Gastrocnemius medialis (tissue), 4 donors: ENCODE results near the gene AOC1. TPM values are rescaled to one million over a fixed set of nuclear protein-coding genes. Genes with fewer than 3 reads are reported as not detected.

ENCODE experiments used
- ATAC-seq, 2 donors: fragments of 150-250 bp; one replicate each; pipeline ENCODE4 v1.9.1; 2016
- DNase-seq, 2 donors: peaks; one replicate each; pipeline ENCODE4 v3.0.0-alpha.2; 2019
- H3K27ac ChIP-seq, 4 donors: fragments of 200-600 bp; sonication (generic); 1 replicate in 1 of 4; 2 replicates in 3 of 4; pipeline ENCODE4 v1.5.1; 2016 to 2018; ENCODE audit warnings: mild to moderate bottlenecking in 2 of 4, moderate library complexity in 1 of 4
- H3K27me3 ChIP-seq, 3 donors: fragments of 200-600 bp; sonication (generic) in 2 of 3; 1 replicate in 1 of 3; 2 replicates in 2 of 3; pipeline versions ENCODE4 v1.5.1 to v1.6.0; 2016 to 2019; ENCODE audit warnings: mild to moderate bottlenecking in 1 of 3, moderate library complexity in 1 of 3
- H3K36me3 ChIP-seq, 2 donors: fragments of 200-600 bp; sonication (generic) in 1 of 2; one replicate each; pipeline ENCODE4 v1.5.1; 2017 to 2018
- H3K4me1 ChIP-seq, 2 donors: fragments of 200-600 bp; sonication (generic) in 1 of 2; one replicate each; pipeline ENCODE4 v1.5.1; 2016 to 2017; ENCODE audit warnings: mild to moderate bottlenecking in 2 of 2
- H3K4me3 ChIP-seq, 4 donors: fragments of 200-600 bp; sonication (generic) in 3 of 4; 1 replicate in 1 of 4; 2 replicates in 3 of 4; pipeline ENCODE4 v1.5.1; 2016 to 2019; ENCODE audit warnings: mild to moderate bottlenecking in 2 of 4
- H3K9me3 ChIP-seq, 3 donors: fragments of 200-600 bp; sonication (generic) in 2 of 3; 1 replicate in 1 of 3; 2 replicates in 2 of 3; pipeline ENCODE4 v1.5.1; 2016 to 2019
- POLR2A ChIP-seq, 2 donors: fragments of 450-650 bp; IDR thresholded peaks; one replicate each; pipeline ENCODE4 v1.6.1; 2017; ENCODE audit warnings: antibody characterized with exemption in 2 of 2, mild to moderate bottlenecking in 2 of 2, moderate library complexity in 2 of 2
- in situ Hi-C, 4 donors: fragments of 200-750 bp; cut with MboI; loops; one replicate each; pipeline versions ENCODE4 v1.15.0 to v1.8.0; 2017; ENCODE audit warnings: low sequenced_read_pairs in 4 of 4
- intact Hi-C: fragments of 100-400 bp; cut with DNase I; formaldehyde crosslinking; loops from one replicate; pipeline ENCODE4 v1.15.1; 2023; ENCODE audit warnings: low total_unique reads
- total RNA-seq, 4 donors: library from RNA; depleted of rRNA; stranded (reverse); fragments of >200 nt; gene quantifications; one replicate each; pipeline versions ENCODE4 v1.1.0 to v1.2.3, GENCODE V29; 2016
- TF ChIP-seq, protein P1 (sequence below), 5 experiments: fragments of 450-650 bp in 3 of 5; fragments of 200-600 bp in 2 of 5; sonication (generic) in 2 of 5; IDR thresholded peaks in 4 of 5; conservative IDR thresholded peaks in 1 of 5; 1 replicate in 4 of 5; 2 replicates in 1 of 5; pipeline ENCODE4 v1.5.1; 2016 to 2019; ENCODE audit warnings: antibody characterized with exemption in 5 of 5, mild to moderate bottlenecking in 3 of 5, moderate library complexity in 3 of 5

AOC1 gene
- total RNA-seq, 4 donors from 2014 or later, result 1.6 TPM; not detected in 3

DNA sequence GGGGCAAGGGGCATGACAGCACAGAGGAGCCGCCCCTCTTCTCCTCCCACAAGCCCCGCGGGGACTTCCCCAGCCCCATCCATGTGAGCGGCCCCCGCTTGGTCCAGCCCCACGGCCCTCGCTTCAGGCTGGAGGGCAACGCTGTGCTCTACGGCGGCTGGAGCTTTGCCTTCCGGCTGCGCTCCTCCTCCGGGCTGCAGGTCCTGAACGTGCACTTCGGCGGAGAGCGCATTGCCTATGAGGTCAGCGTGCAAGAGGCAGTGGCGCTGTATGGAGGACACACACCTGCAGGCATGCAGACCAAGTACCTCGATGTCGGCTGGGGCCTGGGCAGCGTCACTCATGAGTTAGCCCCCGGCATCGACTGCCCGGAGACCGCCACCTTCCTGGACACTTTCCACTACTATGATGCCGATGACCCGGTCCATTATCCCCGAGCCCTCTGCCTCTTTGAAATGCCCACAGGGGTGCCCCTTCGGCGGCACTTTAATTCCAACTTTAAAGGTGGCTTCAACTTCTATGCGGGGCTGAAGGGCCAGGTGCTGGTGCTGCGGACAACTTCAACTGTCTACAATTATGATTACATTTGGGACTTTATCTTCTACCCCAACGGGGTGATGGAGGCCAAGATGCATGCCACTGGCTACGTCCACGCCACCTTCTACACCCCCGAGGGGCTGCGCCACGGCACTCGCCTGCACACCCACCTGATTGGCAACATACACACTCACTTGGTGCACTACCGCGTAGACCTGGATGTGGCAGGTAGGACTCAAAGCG, 5.1 kb downstream of the AOC1 start:
- in situ Hi-C loops (no loop called here), intact Hi-C loops (no loop called here)
- DNase-seq, result no peak

DNA sequence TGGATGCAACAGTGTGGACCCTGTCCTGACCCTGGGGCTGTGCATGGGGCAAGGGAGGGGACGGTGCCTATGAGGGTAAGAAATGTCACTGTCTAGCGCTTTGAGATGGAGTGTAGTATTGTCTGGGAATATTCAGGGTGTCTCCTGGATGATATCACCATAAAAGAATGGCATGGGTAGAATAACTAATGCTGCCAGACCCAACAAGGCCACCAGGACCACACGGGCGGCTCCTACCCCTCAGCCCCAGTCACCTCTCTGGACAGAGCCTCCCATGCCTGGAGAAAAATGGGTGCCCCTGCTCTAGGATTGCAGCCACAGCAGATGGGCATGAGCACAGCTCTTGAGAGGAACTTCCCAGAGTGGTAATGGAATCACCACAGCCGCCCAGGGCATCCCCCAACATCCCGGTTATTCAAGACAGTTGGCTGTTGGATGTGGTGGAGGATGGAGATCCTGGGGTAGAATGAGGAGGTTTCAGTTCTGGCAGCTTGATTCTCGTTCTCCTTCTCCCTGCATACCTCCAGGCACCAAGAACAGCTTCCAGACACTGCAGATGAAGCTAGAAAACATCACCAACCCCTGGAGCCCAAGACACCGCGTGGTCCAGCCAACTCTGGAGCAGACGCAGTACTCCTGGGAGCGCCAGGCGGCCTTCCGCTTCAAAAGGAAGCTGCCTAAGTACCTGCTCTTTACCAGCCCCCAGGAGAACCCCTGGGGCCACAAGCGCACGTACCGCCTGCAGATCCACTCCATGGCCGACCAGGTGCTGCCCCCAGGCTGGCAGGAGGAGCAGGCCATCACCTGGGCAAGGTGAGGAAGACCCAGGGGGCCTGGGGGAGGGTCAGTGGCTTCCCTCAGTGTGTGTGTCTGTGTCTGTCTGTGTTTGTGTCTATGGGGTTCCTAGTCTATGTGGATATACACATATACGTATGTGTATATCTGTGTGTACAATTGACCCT, 6.2 kb downstream of the AOC1 start:
- no peaks in the 10 kb centered on the region for H3K4me1 ChIP-seq
- DNase-seq, result no peak

More for the DNA sequence above, 5.1 kb downstream of the AOC1 start:
- Histone ChIP-seq H3K36me3 (no peaks in the 10 kb centered on the region), H3K9me3 (no peaks in the 10 kb centered on the region), H3K4me1 (no peaks in the 10 kb centered on the region), H3K27me3 (peaks cover 0 to 6% (median 0%) of the 10 kb centered on the region in 3 donors), H3K27ac (no peak overlapping the region), H3K4me3 (no peak overlapping the region)
- ATAC-seq, result no peak
- no peak for TF ChIP-seq POLR2A (IDR thresholded peaks at IDR 0.05)
- TF ChIP-seq, protein P1, sequence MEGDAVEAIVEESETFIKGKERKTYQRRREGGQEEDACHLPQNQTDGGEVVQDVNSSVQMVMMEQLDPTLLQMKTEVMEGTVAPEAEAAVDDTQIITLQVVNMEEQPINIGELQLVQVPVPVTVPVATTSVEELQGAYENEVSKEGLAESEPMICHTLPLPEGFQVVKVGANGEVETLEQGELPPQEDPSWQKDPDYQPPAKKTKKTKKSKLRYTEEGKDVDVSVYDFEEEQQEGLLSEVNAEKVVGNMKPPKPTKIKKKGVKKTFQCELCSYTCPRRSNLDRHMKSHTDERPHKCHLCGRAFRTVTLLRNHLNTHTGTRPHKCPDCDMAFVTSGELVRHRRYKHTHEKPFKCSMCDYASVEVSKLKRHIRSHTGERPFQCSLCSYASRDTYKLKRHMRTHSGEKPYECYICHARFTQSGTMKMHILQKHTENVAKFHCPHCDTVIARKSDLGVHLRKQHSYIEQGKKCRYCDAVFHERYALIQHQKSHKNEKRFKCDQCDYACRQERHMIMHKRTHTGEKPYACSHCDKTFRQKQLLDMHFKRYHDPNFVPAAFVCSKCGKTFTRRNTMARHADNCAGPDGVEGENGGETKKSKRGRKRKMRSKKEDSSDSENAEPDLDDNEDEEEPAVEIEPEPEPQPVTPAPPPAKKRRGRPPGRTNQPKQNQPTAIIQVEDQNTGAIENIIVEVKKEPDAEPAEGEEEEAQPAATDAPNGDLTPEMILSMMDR (IDR thresholded peaks at IDR 0.05 in 4 of 5, conservative IDR thresholded peaks at IDR 0.05 in 1 of 5), result no peak

DNA sequence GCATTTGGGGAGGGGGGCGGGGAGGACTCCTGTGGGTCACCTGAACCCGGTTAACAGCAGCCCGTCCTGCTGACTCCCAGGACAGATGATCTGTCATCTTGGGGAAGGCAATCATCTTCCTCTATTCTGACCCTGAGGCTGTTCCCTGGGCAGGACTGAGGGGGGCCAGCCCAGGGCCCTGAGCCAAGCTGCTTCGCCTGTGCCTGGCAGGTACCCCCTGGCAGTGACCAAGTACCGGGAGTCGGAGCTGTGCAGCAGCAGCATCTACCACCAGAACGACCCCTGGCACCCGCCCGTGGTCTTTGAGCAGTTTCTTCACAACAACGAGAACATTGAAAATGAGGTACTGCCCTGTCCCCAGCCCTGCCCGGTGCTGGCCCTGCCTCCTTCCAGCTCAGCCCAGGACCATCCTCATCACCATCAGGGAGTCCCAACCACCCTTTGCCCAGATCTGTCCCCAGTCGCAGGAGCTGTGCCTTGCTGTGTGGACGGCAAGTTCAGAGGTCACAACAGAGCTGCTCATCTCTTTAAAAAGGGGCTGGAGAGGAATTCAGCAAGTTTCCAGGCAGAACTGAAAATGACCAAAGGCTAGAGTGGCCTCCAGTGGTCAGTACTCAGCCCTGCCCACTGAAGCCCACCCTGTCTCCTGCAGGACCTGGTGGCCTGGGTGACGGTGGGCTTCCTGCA, 8.1 kb downstream of the AOC1 start:
- intact Hi-C loops, result no loop called here
- Histone ChIP-seq H3K27ac (no peak overlapping the region), H3K4me1 (no peaks in the 10 kb centered on the region), H3K27me3 (peaks cover 0 to 3% (median 0%) of the 10 kb centered on the region in 3 donors), H3K4me3 (no peak overlapping the region), H3K9me3 (no peaks in the 10 kb centered on the region), H3K36me3 (no peaks in the 10 kb centered on the region)
- no peak for TF ChIP-seq POLR2A (IDR thresholded peaks at IDR 0.05)
- TF ChIP-seq, protein P1 (IDR thresholded peaks at IDR 0.05 in 4 of 5, conservative IDR thresholded peaks at IDR 0.05 in 1 of 5), result no peak
- DNase-seq, result no peak
- in situ Hi-C loops, result no loop called here
- ATAC-seq, result no peak

More for the DNA sequence above, 6.2 kb downstream of the AOC1 start:
- no peaks in the 10 kb centered on the region for H3K36me3 ChIP-seq
- no peak overlapping the region for H3K27ac ChIP-seq
- no peak overlapping the region for H3K4me3 ChIP-seq
- no peaks in the 10 kb centered on the region for H3K9me3 ChIP-seq
- intact Hi-C loops, result no loop called here
- peaks cover 0 to 5% (median 0%) of the 10 kb centered on the region in 3 donors for H3K27me3 ChIP-seq
- no peak for ATAC-seq
- TF ChIP-seq, protein P1 (IDR thresholded peaks at IDR 0.05 in 4 of 5, conservative IDR thresholded peaks at IDR 0.05 in 1 of 5), result no peak
- no peak for TF ChIP-seq POLR2A (IDR thresholded peaks at IDR 0.05)
- in situ Hi-C loops, result no loop called here

DNA sequence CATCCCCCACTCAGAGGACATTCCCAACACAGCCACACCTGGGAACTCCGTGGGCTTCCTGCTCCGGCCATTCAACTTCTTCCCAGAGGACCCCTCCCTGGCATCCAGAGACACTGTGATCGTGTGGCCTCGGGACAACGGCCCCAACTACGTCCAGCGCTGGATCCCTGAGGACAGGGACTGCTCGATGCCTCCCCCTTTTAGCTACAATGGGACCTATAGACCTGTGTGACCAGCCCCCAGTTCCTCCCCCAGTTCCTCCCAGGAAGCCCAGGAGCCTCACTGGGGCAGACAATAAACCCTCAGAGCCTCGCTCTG, 8.6 kb downstream of the AOC1 start:
- no peak for TF ChIP-seq POLR2A (IDR thresholded peaks at IDR 0.05)
- TF ChIP-seq, protein P1 (IDR thresholded peaks at IDR 0.05 in 4 of 5, conservative IDR thresholded peaks at IDR 0.05 in 1 of 5), result no peak
- intact Hi-C loops, result no loop called here
- no peak for ATAC-seq

More for the DNA sequence above, 8.6 kb downstream of the AOC1 start:
- Histone ChIP-seq H3K27me3 (peaks cover 0 to 3% (median 0%) of the 10 kb centered on the region in 3 donors), H3K4me1 (no peaks in the 10 kb centered on the region), H3K27ac (no peak overlapping the region), H3K9me3 (no peaks in the 10 kb centered on the region), H3K4me3 (no peak overlapping the region), H3K36me3 (no peaks in the 10 kb centered on the region)
- in situ Hi-C loops, result no loop called here
- DNase-seq, result no peak
